ENCODE data around the gene TSSK3. TPM values are rescaled to one million over a fixed set of nuclear protein-coding genes. Genes with fewer than 3 reads are reported as not detected.

TSSK3 gene
- total RNA-seq, 1 donor from 2014 or later, result not detected

- no peaks in the 10 kb centered on the region for H3K9me3 ChIP-seq
- H3K4me1 ChIP-seq, result peaks cover 1% of the 10 kb centered on the region
- H3K27ac ChIP-seq, result no peak overlapping the region
- TF ChIP-seq POLR2A (IDR thresholded peaks at IDR 0.05) (no peak), POLR2AphosphoS5 (IDR thresholded peaks at IDR 0.05; ENCODE audit: insufficient read depth in 1 of 2, low read depth in 1 of 2) (no peak), CTCF (IDR thresholded peaks at IDR 0.05) (no peak)
- no peaks in the 10 kb centered on the region for H3K36me3 ChIP-seq
- no peak overlapping the region for H3K4me3 ChIP-seq
- H3K27me3 ChIP-seq, result no peaks in the 10 kb centered on the region
- no peak for DNase-seq (ENCODE audit: extremely low spot score in 2 of 2)
- intact Hi-C loops (cut with DNase I), result no loop called here
These were observed 15.7 kb upstream of the TSSK3 start for GRCh38 chr1:32346532-32347157.

GRCh38 chr1:32349211-32349708 is 13.1 kb upstream of the TSSK3 start:
- peaks cover 27% of the 10 kb centered on the region for H3K4me1 ChIP-seq
- H3K27ac ChIP-seq, result no peak overlapping the region
- H3K27me3 ChIP-seq, result no peaks in the 10 kb centered on the region
- no peak for DNase-seq (ENCODE audit: extremely low spot score in 2 of 2)
- H3K9me3 ChIP-seq, result no peaks in the 10 kb centered on the region
- intact Hi-C loops (cut with DNase I), result no loop called here
- no peaks in the 10 kb centered on the region for H3K36me3 ChIP-seq
- H3K4me3 ChIP-seq, result no peak overlapping the region
- TF ChIP-seq CTCF (IDR thresholded peaks at IDR 0.05), result no peak

GRCh38 chr1:32350785-32351398 is 11.4 kb upstream of the TSSK3 start:
- peak overlapping the region; percentile 98 for H3K27ac ChIP-seq
- TF ChIP-seq CTCF (IDR thresholded peaks at IDR 0.05) (peak; percentile 6 to 78 (median 33)), POLR2A (IDR thresholded peaks at IDR 0.05) (no peak), POLR2AphosphoS5 (IDR thresholded peaks at IDR 0.05; ENCODE audit: insufficient read depth in 1 of 2, low read depth in 1 of 2) (no peak)
- H3K36me3 ChIP-seq, result no peaks in the 10 kb centered on the region
- no peaks in the 10 kb centered on the region for H3K27me3 ChIP-seq
- peak overlapping the region; percentile 80 to 91 for H3K4me3 ChIP-seq
- H3K4me1 ChIP-seq, result peaks cover 29% of the 10 kb centered on the region
- intact Hi-C loops (cut with DNase I), result no loop called here
- no peak for DNase-seq (ENCODE audit: extremely low spot score in 2 of 2)
- H3K9me3 ChIP-seq, result no peaks in the 10 kb centered on the region

GRCh38 chr1:32351399-32352238 is 10.7 kb upstream of the TSSK3 start:
- Histone ChIP-seq H3K4me1 (peaks cover 29% of the 10 kb centered on the region), H3K9me3 (no peaks in the 10 kb centered on the region), H3K27ac (peak overlapping the region; percentile 98), H3K27me3 (no peaks in the 10 kb centered on the region), H3K4me3 (peak overlapping the region; percentile 80 to 91), H3K36me3 (no peaks in the 10 kb centered on the region)
- DNase-seq (ENCODE audit: extremely low spot score in 2 of 2), result no peak
- intact Hi-C loops (cut with DNase I), result no loop called here
- TF ChIP-seq POLR2AphosphoS5 (IDR thresholded peaks at IDR 0.05; ENCODE audit: insufficient read depth in 1 of 2, low read depth in 1 of 2), result peak; percentile 27 to 84
- no peak for TF ChIP-seq CTCF (IDR thresholded peaks at IDR 0.05)
- peak in 1 of 2 donors; percentile 93 for TF ChIP-seq POLR2A (IDR thresholded peaks at IDR 0.05)

Measured in vagina (tissue), 2 donors.